GM19397 (cell line): ENCODE measurements around the gene BABAM2.
A peak's percentile ranks its signal among the peaks of the same experiment; 100 is the strongest.

ENCODE experiments used
- ATAC-seq: cut with Tn5 transposase; IDR thresholded peaks from one replicate; pipeline ENCODE4 v1.9.1; 2021; ENCODE audit warnings: mild to moderate bottlenecking, moderate library complexity; ENCODE audit not compliant: unreplicated experiment

Gene BABAM2

GRCh38 chr2:28349546-28350165 is 459.1 kb downstream of the BABAM2 start:
- no peak for ATAC-seq

- ATAC-seq, result no peak
Measured at GRCh38 chr2:28350196-28350595, 459.7 kb downstream of the BABAM2 start.

- ATAC-seq, result no peak
Measured at GRCh38 chr2:28350791-28351285, 460.3 kb downstream of the BABAM2 start.

- no peak for ATAC-seq
Measured at GRCh38 chr2:28351621-28352020, 461.1 kb downstream of the BABAM2 start.

DNA sequence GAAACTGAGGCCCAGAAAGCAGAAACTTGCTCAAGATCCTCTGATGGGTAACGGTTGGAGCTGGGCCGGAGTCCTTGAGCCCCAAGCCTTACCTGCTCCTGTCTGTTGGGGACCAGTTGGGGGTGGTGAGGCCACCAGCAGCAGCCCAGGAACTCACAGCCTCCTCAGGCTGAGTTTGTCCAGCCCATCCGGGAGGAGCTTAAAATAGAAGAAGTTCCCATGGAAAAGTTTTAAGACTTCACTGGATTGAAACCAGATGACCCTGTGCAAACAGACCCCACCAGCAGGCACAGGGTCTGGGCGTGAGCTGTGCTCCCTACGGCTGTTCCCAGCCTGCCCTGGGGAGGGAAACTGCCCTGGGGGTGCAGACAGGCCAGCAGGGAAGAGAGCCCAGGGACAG is 461.6 kb downstream of the BABAM2 start:
- ATAC-seq, result no peak

DNA sequence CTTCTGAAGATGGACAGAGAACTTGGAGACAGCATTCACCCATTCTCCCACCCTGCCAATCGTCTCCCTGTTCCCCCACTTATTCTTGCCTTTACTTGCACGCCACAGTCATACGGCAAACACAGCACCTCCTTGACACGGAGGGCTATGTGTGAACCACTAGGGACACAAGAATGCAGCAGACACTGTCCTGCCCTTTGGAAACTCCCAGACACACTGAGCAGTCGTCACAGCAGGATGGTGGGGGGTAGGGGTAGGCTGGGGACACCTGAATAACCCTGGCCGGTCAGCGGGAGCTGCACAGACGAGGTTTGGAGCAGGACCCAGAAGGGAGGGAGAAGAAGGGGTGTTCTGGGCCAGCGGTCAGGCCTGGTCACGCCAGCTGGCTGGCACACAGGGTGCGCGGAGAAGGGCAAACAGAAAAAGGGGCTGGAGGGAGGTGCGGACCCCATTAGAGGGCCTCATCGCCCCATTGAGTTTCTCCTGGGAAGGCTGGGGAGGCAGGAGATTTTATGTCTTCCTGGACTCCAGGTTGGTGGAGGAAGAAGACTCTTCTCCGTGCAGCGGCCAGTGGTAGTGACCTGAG is 462.2 kb downstream of the BABAM2 start:
- ATAC-seq, result no peak

- ATAC-seq, result no peak
Measured at GRCh38 chr2:28354920-28355520, 464.5 kb downstream of the BABAM2 start.

- ATAC-seq, result no peak
Measured at GRCh38 chr2:28355521-28356094, 465.1 kb downstream of the BABAM2 start.

GRCh38 chr2:28356095-28356911 is 465.8 kb downstream of the BABAM2 start:
- ATAC-seq, result no peak

GRCh38 chr2:28357055-28357454 is 466.5 kb downstream of the BABAM2 start:
- ATAC-seq, result no peak

DNA sequence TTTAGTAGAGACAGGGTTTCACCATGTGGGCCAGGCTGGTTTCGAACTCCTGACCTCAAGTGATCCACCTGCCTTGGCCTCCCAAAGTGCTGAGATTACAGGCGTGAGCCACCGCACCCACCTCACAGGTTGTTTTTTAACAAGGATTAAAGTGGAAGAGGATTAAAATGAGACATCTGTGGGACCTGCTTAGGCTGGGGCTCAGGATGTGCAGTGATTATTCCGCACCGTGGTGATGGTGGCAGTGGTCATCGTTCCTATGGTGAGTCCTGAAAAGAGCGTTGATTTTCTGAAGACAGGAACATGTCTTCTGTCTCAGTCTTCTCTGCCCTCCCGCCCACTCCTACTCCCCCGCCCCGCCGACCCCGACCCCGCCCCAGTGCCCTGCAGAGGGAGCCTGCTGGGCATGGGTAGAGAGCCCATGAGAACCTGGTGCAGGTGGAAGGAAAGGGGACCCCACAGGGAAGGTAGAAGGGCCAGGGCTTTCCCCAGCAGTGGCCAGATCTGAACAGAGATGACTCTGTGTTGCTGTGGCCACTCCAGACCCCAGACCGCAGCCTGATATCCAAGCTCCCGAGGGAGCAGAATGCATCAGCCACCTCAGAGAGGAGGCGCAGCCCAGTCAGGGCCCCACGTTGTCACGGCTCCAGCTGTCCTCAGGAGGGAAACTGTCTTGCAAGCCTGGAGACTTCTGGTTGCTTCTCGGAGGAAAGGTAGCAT is 467.6 kb downstream of the BABAM2 start:
- ATAC-seq, result no peak

DNA sequence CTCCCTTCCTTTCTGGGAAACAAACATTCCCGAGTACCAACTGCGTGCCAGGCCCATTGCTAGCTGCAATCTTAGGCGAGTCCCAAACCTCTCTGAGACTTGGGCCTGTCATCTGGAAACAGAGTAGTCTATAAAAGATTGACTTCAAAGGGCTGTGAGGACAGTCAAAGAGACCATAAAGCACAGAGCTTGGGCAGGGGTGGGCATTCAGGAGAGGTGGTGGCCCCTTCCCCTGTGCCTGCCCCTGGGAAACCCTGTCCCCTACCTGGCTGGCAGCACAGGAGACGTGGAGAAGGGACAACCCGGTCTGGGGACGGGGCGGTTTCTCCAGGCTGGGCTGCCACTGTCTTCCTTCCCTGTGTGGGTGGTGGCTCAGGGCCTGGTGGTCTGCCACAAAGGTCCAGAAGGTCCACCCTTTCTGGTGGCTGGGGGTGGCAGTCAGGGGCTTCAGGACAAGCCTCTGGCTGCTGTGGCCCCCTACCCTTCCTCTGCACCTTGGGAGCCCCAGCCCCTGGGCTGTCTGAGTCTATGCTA is 468.2 kb downstream of the BABAM2 start:
- peak; percentile 10 for ATAC-seq

- peak; percentile 46 for ATAC-seq
Measured at GRCh38 chr2:28359222-28360057, 468.9 kb downstream of the BABAM2 start.

DNA sequence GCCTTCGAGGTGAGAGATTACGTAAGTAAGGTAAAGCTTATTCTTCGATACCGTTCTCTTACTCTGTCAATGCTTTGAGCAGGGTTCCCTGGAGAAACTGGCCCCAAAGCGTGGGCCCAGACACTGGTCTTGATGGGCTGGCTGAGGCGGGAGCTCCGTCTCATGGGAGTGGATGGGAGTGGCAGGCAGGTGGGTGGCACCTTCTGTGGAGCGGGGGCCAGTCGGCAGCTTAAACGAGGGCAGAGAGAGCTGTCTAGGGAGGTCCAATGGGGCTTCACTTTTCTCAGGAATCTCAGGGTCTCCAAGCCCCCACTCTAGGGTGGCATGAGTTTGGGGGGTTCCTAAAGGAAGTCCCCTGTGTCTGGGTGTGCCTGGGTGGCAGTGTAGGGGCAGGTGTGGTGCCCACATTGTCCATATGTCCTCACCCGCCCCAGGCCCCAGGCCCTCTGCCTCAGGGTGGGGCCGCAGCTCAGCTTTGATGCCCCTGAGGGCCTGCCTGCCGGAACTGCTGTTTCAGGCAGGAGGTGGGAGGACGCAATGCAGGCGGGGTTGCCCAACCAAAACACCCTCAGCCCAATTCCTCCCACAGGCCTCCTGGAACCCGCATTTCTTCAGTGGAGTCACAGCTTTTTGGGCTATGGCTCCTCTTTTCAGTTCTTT is 469.7 kb downstream of the BABAM2 start:
- no peak for ATAC-seq

GRCh38 chr2:28360718-28361293 is 470.3 kb downstream of the BABAM2 start:
- no peak for ATAC-seq

GRCh38 chr2:28361991-28362710 is 471.6 kb downstream of the BABAM2 start:
- no peak for ATAC-seq

DNA sequence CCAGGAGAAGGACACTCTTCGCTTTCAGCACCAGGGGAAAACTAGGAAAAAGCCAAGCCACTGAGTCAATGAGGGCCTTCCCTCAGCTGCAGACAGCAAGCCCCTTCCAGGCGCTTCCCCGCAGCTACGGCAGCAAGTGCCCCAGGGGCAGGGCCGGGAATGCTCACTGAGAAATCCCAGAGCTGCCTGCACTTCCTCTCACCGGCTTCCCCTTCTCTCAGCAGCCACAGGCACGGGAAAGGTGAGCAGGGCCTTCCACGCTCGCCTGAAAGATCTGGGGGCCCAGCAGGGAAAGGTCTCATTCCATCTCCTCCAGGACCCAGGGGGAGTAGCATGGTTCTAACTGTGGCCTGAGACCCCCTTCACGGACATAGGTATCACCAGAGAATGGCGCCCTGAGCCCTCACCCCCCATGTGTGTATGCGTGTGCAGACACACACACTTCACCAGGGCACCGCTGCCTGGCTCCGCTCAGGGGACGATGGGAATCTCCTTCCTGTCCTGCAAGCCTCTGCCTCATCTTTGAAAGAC is 472.5 kb downstream of the BABAM2 start:
- no peak for ATAC-seq
